Erythroblast (primary cell): ENCODE results near the gene MATCAP1.

Experiments
- GATA1 ChIP-seq: IDR thresholded peaks from 2 replicates; pipeline ENCODE4 v1.6.1; 2011; ENCODE audit warnings: low read depth, mild to moderate bottlenecking, control low read depth, low read length, moderate library complexity
- POLR2A ChIP-seq: IDR thresholded peaks from 2 replicates; pipeline ENCODE4 v1.6.1; 2011; ENCODE audit warnings: mild to moderate bottlenecking, low read length

DNA sequence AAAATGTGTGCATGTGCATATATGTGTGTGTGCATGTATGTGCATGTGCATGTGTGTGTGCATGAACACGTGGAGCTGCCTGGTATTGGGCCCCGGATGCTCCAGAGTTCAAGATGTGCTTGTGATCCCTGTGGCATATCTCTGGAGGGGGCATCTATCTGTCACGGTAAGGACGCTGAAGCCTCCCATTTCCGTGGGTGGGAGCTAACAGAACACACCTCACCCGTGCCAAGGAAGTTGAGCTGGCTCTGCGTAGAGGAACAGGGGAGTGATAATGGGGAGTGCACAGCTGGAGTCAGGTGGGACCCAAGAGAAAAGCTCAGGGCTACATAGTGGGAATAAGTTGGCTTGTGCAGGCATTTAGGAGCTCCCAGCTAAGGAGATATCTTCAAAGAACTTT lies 27.9 kb upstream of the MATCAP1 start:
- TF ChIP-seq POLR2A (no peak), GATA1 (no peak)
